Stimulated activated CD4-positive, alpha-beta T cell treated with anti-CD3 and anti-CD28 coated beads, Interleukin-12 subunit alpha, Interleukin-12 subunit beta, amount 100 ng/mL, for 48 hours (primary cell): ENCODE results near the gene MRPL49.
"Not testable (repeated sequence)": the region's sequence is repeated elsewhere in the genome, so short reads cannot be mapped to it uniquely, and the experiment has no call there.

Experiments
- DNase-seq, 3 donors: peaks; one replicate each; pipeline ENCODE4 v3.0.0-alpha.2; 2020; ENCODE audit warnings: low read depth in 2 of 3, low spot score in 1 of 3

MRPL49 gene

DNA sequence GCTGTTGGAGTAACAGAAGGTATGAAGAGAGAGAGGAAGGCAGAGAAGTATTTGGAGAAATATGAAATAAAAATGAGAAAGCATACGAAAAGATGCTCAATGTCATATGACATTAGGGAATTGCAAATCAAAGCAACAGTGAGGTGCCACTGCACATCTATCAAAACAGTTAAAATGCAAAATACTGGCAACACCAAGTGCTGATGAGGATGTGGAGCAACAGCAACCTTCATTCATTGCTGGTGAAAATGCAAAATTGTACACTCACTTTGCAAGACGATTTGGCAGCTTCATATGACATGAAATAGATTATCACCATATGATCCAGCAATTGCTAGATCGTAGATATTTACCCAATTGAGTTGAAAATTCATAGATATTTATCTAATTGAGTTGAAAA lies 38.5 kb downstream of the MRPL49 start:
- no peak for DNase-seq

DNA sequence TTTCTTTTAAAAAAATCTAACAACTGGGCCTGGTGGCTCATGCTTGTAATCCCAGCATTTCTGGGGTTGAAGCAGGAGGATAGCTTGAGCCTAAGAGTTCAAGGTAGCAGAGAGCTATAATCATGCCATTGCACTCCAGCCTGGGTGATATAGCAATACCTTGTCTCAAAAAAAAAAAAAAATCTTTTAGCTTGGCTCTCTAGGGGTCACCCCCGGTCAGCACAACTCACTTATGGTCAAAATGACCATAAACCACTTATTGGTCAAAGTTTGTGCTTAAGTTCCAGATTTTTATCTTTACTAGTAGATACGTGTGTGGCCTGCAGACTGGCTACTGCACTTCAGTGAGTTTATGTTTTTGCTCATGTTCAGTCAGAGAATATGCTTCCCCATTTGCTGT lies 41.6 kb downstream of the MRPL49 start:
- no peak for DNase-seq

DNA sequence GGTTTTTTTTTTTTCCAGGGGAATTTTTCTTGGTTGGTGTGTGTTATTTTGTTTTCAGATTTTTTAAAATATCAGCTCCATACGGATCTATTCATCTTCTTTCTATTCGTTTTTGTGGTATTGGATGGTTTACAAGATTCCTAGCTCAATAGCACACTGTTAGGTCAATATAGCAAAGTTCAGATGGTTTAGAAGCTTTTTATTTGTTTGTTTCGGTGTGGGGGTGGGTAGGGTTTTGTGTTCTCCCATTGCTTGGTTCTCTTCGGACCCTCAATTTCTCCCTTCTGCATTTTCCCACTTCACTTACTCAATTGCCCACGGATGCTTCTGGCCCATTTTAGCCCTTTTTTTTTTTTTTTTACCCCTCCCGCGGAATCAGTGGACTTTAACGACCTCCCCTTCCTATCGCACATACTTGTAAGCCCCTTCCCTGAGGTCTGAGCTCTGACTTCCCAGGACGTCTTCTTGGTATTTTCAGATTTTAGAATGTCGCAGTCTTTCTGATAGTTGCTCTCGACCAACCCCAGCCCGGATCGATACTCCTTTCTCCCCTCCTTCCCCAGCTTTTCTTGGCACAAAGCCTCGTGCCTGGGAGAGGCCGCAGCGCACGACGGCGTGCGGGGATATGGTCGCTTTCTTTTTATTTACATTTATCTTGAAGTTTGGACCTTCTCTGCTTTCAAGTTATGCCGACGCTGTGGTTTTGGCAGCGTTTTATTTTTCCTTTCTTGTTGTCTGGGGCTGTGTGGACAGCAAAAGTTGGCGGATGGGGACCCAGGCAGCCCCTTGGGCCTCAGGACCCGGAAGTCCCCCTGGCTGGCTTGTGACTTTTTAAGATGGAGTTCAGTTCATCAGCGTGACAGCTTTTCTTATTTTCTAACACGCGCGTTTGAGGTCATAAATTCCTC lies 43.5 kb downstream of the MRPL49 start:
- DNase-seq, result no peak

DNA sequence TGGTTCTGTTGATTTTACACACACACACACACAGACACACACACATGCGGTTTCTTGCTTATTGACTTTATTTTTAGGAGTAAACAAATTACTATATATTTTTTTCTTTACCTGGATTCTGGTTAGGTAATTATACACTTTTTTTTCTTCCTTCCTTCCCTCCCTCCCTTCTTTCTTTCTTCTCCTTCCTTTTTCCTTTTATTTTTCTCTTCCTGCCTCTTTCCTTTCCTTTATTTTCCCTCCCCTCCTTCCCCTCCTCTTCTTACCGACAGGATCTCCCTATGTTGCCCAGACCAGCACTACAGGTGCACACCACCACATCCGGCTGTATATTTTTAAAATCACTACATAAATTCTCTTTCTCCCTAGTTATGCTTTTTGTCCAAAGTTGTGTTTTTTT lies 44.8 kb downstream of the MRPL49 start:
- DNase-seq, result no peak

DNA sequence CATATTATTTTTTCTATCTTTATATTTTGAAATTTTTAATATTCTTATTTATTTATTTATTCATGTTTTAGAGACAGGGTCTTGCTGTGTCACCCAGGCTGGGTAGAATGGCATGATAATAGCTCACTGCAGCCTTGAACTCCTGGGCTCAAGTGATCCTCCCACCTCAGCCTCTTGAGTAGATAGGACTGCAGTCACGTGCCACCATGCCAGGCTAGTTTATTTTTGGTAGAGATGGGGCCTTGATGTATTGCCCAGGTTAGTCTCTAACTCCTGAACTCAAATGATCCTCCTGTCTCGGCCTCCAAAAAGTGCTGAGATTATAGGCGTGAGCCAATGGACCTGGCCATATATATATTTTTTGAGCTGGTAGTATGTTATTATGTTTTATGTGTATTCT lies 45.5 kb downstream of the MRPL49 start:
- DNase-seq, result no peak

DNA sequence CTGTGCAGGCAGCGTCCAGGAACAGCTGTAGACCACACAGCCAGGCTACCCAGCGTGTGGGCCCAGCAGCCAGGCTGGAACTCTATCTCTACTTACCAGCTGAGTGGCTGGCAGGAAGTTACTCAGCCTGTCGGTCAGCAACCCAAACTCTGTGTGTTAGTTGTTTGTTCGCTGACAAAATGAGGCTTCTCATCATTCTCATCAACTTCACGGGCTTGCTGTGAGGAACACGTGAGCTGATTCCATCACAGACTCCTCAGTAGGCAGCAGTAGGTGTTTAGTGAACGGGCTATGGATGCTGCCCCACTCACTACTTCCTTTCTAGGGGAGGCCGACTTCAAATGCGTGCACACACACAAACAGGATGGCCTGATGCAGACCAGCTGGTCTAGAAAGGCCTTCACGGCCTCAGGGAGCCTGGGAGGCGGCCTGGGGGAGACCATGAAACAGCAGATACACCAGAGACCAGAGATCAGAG lies 47.1 kb downstream of the MRPL49 start:
- no peak for DNase-seq

DNA sequence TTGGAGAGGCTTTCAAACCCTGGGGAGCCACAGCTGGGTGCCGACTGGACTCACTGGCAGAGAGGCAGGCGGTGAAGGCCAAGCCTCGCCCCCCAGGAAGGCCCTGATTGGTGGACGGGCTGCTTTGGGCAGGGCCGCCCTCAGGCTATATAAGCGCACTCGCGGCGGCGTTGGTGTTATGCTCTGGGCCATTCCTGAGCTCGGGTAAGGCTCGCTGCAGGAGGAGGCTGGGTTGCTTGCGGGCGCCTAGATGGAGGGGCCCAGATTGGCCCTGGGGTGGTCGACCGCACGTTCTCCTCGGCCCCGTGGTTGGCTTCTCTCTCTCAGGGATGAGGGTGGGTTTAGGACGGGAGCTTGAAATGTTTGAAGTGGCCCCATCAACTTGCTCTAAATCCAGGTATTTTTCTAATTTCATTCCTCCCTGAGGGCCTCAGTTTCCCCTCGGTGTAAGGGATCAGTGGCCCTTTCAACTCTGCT lies 48.0 kb downstream of the MRPL49 start, which contains the start of gene SPDYC:
SPDYC (plus strand) TSS at position 176 of the 477 bp plus-strand sequence. CDS start 1,125 bp downstream, outside the sequence.
- DNase-seq, result no peak

DNA sequence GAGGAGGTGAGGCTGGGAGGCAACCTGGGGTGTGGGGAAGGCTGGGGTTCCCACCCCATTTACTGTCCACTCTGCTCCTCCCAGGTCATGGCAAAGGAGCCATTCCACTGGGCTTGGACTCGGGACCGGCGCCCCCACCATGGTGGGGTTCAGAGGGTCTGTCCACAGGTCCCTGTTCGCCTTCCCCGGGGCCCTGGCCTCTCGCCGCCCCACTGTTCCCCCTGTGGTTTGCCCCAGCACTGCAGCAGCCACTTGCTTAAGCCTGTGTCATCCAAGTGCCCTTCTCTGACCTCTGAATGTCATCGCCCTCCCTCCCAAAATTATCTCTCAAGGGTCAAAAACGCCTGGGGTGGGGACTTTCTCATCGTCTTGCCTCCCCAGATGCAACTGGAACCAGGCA lies 50.5 kb downstream of the MRPL49 start:
- no peak for DNase-seq

DNA sequence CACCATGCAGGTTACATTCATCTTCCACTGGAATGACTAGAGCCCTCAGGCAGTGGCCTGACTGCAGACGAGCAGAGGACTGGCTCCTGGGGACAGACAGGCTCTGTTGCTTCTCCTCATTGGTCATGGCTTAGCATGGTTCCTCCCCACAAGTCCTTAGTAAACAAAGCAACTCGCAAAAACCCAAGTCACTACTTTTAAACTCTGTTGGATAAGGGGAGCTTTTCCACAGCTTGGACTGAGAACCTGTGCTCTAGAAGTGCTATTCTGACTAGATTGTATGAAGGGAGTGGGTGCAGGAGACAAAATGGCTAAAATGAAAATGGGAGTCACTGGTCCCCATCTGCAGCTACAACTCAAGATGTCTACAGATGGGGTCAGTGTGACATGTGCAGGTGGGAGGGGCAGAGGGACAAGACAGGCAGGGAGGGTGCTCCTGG lies 52.5 kb downstream of the MRPL49 start:
- DNase-seq, result not testable (repeated sequence)
